GM23338 (cell line): ENCODE data around the gene AP2A2. TPM values are rescaled to one million over a fixed set of nuclear protein-coding genes. Genes with fewer than 3 reads are reported as not detected.

Source experiments
- CREB1 ChIP-seq: fragments of 250-450 bp; sonication (Bioruptor Pico); IDR thresholded peaks from 2 replicates; pipeline ENCODE4 v1.5.0; 2020; ENCODE audit warnings: low read depth, mild to moderate bottlenecking, moderate library complexity
- EZH2 ChIP-seq: fragments of 200-600 bp; sonication (generic); IDR thresholded peaks from one replicate; pipeline ENCODE4 v1.8.0; 2017; ENCODE audit warnings: antibody characterized with exemption, mild to moderate bottlenecking, low read depth; ENCODE audit not compliant: unreplicated experiment
- JUNB ChIP-seq: IDR thresholded peaks from one replicate; pipeline ENCODE4 v1.6.1; 2016; ENCODE audit warnings: antibody characterized with exemption; ENCODE audit not compliant: unreplicated experiment
- NANOG ChIP-seq: IDR thresholded peaks from 2 replicates; pipeline ENCODE4 v1.6.1; 2016; ENCODE audit warnings: antibody characterized with exemption, borderline replicate concordance
- POLR2AphosphoS5 ChIP-seq: IDR thresholded peaks from 2 replicates; pipeline ENCODE4 v1.6.1; 2016; ENCODE audit warnings: antibody characterized with exemption, low read depth
- STAT1 ChIP-seq: IDR thresholded peaks from one replicate; pipeline ENCODE4 v1.6.1; 2016; ENCODE audit warnings: antibody characterized with exemption; ENCODE audit not compliant: unreplicated experiment
- ZNF331 ChIP-seq: fragments of 250-450 bp; sonication (Bioruptor Pico); IDR thresholded peaks from 2 replicates; pipeline ENCODE4 v1.5.0; 2020; ENCODE audit warnings: low read depth, mild to moderate bottlenecking, moderate library complexity
- polyA plus RNA-seq: library from polyadenylated mRNA; unstranded; fragments of >200 nt; fragmentation: Nextera tagmentation; extraction: Ambion mirVana; gene quantifications from 2 replicates; pipeline ENCODE4 v1.2.1, GENCODE V29; 2016
- total RNA-seq: library from RNA; depleted of rRNA; stranded (reverse); fragments of >200 nt; shearing (Covaris generic); gene quantifications from 2 replicates; pipeline ENCODE4 v1.2.3, GENCODE V29; 2014
- TF ChIP-seq, protein P1 (sequence below): fragments of 250-450 bp; sonication (Bioruptor Pico); IDR thresholded peaks from 2 replicates; pipeline ENCODE4 v1.5.0; 2020; ENCODE audit warnings: mild to moderate bottlenecking, moderate library complexity
- TF ChIP-seq, protein P2 (sequence below), 2 experiments: fragments of 200-600 bp in 1 of 2; sonication (generic) in 1 of 2; conservative IDR thresholded peaks; 2 replicates each; pipeline versions ENCODE4 v1.5.1 to v1.6.1; 2016 to 2017; ENCODE audit warnings: antibody characterized with exemption in 2 of 2, low read depth in 2 of 2, mild to moderate bottlenecking in 2 of 2, moderate library complexity in 1 of 2
- TF ChIP-seq, protein P3 (sequence below): IDR thresholded peaks from 2 replicates; pipeline ENCODE4 v1.6.1; 2016; ENCODE audit warnings: antibody characterized with exemption

The AP2A2 gene
- total and polyA plus RNA-seq, 2 experiments from 2014 or later: 23.7 to 47.5 TPM

- TF ChIP-seq, protein P1, sequence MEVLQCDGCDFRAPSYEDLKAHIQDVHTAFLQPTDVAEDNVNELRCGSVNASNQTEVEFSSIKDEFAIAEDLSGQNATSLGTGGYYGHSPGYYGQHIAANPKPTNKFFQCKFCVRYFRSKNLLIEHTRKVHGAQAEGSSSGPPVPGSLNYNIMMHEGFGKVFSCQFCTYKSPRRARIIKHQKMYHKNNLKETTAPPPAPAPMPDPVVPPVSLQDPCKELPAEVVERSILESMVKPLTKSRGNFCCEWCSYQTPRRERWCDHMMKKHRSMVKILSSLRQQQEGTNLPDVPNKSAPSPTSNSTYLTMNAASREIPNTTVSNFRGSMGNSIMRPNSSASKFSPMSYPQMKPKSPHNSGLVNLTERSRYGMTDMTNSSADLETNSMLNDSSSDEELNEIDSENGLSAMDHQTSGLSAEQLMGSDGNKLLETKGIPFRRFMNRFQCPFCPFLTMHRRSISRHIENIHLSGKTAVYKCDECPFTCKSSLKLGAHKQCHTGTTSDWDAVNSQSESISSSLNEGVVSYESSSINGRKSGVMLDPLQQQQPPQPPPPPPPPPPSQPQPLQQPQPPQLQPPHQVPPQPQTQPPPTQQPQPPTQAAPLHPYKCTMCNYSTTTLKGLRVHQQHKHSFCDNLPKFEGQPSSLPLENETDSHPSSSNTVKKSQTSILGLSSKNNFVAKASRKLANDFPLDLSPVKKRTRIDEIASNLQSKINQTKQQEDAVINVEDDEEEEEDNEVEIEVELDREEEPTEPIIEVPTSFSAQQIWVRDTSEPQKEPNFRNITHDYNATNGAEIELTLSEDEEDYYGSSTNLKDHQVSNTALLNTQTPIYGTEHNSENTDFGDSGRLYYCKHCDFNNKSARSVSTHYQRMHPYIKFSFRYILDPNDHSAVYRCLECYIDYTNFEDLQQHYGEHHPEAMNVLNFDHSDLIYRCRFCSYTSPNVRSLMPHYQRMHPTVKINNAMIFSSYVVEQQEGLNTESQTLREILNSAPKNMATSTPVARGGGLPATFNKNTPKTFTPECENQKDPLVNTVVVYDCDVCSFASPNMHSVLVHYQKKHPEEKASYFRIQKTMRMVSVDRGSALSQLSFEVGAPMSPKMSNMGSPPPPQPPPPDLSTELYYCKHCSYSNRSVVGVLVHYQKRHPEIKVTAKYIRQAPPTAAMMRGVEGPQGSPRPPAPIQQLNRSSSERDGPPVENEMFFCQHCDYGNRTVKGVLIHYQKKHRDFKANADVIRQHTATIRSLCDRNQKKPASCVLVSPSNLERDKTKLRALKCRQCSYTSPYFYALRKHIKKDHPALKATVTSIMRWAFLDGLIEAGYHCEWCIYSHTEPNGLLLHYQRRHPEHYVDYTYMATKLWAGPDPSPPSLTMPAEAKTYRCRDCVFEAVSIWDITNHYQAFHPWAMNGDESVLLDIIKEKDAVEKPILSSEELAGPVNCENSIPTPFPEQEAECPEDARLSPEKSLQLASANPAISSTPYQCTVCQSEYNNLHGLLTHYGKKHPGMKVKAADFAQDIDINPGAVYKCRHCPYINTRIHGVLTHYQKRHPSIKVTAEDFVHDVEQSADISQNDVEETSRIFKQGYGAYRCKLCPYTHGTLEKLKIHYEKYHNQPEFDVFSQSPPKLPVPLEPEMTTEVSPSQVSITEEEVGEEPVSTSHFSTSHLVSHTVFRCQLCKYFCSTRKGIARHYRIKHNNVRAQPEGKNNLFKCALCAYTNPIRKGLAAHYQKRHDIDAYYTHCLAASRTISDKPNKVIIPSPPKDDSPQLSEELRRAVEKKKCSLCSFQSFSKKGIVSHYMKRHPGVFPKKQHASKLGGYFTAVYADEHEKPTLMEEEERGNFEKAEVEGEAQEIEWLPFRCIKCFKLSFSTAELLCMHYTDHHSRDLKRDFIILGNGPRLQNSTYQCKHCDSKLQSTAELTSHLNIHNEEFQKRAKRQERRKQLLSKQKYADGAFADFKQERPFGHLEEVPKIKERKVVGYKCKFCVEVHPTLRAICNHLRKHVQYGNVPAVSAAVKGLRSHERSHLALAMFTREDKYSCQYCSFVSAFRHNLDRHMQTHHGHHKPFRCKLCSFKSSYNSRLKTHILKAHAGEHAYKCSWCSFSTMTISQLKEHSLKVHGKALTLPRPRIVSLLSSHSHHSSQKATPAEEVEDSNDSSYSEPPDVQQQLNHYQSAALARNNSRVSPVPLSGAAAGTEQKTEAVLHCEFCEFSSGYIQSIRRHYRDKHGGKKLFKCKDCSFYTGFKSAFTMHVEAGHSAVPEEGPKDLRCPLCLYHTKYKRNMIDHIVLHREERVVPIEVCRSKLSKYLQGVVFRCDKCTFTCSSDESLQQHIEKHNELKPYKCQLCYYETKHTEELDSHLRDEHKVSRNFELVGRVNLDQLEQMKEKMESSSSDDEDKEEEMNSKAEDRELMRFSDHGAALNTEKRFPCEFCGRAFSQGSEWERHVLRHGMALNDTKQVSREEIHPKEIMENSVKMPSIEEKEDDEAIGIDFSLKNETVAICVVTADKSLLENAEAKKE (CRISPR knock-in tag): no peak
- TF ChIP-seq, protein P2, sequence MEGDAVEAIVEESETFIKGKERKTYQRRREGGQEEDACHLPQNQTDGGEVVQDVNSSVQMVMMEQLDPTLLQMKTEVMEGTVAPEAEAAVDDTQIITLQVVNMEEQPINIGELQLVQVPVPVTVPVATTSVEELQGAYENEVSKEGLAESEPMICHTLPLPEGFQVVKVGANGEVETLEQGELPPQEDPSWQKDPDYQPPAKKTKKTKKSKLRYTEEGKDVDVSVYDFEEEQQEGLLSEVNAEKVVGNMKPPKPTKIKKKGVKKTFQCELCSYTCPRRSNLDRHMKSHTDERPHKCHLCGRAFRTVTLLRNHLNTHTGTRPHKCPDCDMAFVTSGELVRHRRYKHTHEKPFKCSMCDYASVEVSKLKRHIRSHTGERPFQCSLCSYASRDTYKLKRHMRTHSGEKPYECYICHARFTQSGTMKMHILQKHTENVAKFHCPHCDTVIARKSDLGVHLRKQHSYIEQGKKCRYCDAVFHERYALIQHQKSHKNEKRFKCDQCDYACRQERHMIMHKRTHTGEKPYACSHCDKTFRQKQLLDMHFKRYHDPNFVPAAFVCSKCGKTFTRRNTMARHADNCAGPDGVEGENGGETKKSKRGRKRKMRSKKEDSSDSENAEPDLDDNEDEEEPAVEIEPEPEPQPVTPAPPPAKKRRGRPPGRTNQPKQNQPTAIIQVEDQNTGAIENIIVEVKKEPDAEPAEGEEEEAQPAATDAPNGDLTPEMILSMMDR (conservative IDR thresholded peaks at IDR 0.05; ENCODE audit: low read depth in 2 of 2): no peak
- TF ChIP-seq STAT1 (no peak), EZH2 (no peak), JUNB (no peak), ZNF331 (CRISPR knock-in tag) (no peak), CREB1 (CRISPR knock-in tag) (no peak), NANOG (no peak), POLR2AphosphoS5 (no peak)
- TF ChIP-seq, protein P3, sequence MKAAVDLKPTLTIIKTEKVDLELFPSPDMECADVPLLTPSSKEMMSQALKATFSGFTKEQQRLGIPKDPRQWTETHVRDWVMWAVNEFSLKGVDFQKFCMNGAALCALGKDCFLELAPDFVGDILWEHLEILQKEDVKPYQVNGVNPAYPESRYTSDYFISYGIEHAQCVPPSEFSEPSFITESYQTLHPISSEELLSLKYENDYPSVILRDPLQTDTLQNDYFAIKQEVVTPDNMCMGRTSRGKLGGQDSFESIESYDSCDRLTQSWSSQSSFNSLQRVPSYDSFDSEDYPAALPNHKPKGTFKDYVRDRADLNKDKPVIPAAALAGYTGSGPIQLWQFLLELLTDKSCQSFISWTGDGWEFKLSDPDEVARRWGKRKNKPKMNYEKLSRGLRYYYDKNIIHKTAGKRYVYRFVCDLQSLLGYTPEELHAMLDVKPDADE: no peak
Measured at GRCh38 chr11:1017269-1018005, 91.8 kb downstream of the AP2A2 start (continued).
